Ishikawa (cell line): ENCODE data around the gene TMEFF2.

ENCODE experiments used
- CEBPB ChIP-seq: IDR thresholded peaks from 2 replicates; pipeline ENCODE4 v1.6.1; 2012
- CREB1 ChIP-seq: IDR thresholded peaks from 2 replicates; pipeline ENCODE4 v1.6.1; 2012; ENCODE audit warnings: low read depth
- EGR1 ChIP-seq: IDR thresholded peaks from 2 replicates; pipeline ENCODE4 v1.6.1; 2012
- EP300 ChIP-seq: IDR thresholded peaks from 2 replicates; pipeline ENCODE4 v1.6.1; 2012; ENCODE audit warnings: borderline replicate concordance
- FOXM1 ChIP-seq: IDR thresholded peaks from 2 replicates; pipeline ENCODE4 v1.6.1; 2012; ENCODE audit warnings: low read depth, borderline replicate concordance
- MAX ChIP-seq: IDR thresholded peaks from 2 replicates; pipeline ENCODE4 v1.6.1; 2012
- NFIC ChIP-seq: IDR thresholded peaks from 2 replicates; pipeline ENCODE4 v1.6.1; 2012
- RAD21 ChIP-seq: IDR thresholded peaks from 2 replicates; pipeline ENCODE4 v1.6.1; 2012; ENCODE audit warnings: low read depth
- REST ChIP-seq: IDR thresholded peaks from 2 replicates; pipeline ENCODE4 v1.6.1; 2012; ENCODE audit warnings: low read depth, mild to moderate bottlenecking
- TAF1 ChIP-seq: IDR thresholded peaks from 2 replicates; pipeline ENCODE4 v1.6.1; 2012; ENCODE audit warnings: low read depth, mild to moderate bottlenecking
- TCF12 ChIP-seq: IDR thresholded peaks from 2 replicates; pipeline ENCODE4 v1.6.1; 2012; ENCODE audit warnings: low read depth
- TEAD4 ChIP-seq: IDR thresholded peaks from 2 replicates; pipeline ENCODE4 v1.6.1; 2012
- USF1 ChIP-seq: IDR thresholded peaks from 2 replicates; pipeline ENCODE4 v1.6.1; 2012
- YY1 ChIP-seq: IDR thresholded peaks from 2 replicates; pipeline ENCODE4 v1.6.1; 2012; ENCODE audit warnings: low read depth
- ZBTB7A ChIP-seq: IDR thresholded peaks from 2 replicates; pipeline ENCODE4 v1.6.1; 2012; ENCODE audit warnings: low read depth

Gene TMEFF2

GRCh38 chr2:191980483-191980882, 214.2 kb downstream of the TMEFF2 start:
- no peak for TF ChIP-seq CREB1
- no peak for TF ChIP-seq TAF1
- no peak for TF ChIP-seq YY1
- TF ChIP-seq MAX: no peak
- no peak for TF ChIP-seq RAD21
- no peak for TF ChIP-seq USF1
- no peak for TF ChIP-seq TCF12
- TF ChIP-seq FOXM1: no peak

- no peak for TF ChIP-seq USF1
- no peak for TF ChIP-seq REST
- TF ChIP-seq NFIC: no peak
- no peak for TF ChIP-seq TCF12
- TF ChIP-seq TEAD4: no peak
- no peak for TF ChIP-seq MAX
- no peak for TF ChIP-seq CREB1
- TF ChIP-seq EGR1: no peak
- TF ChIP-seq FOXM1: no peak
- TF ChIP-seq TAF1: no peak
- no peak for TF ChIP-seq YY1
- TF ChIP-seq ZBTB7A: no peak
- no peak for TF ChIP-seq RAD21
- TF ChIP-seq EP300: no peak
- TF ChIP-seq CEBPB: no peak
Observed at GRCh38 chr2:191979221-191979730, 215.5 kb downstream of the TMEFF2 start.

DNA sequence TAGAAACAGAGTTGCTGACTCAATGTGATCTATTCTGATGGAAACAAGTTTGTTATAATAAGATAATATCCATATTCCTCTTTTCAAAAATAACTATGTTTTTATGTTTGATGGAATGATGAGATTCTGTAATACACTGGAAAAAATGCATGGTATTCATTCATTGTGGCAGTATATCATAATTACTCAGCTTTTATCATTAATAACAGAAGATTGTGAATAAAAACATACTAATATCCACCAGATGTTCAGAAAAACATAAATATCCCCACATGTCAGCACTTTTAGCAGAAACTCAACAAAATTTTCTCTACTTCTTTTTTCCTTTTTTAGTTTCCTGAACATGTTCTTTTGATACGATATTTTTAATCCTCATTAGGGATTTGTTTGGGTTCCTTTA, 217.0 kb downstream of the TMEFF2 start:
- TF ChIP-seq MAX (no peak), TAF1 (no peak), USF1 (no peak), EP300 (no peak), CEBPB (no peak), CREB1 (no peak), FOXM1 (no peak), NFIC (no peak), YY1 (no peak), RAD21 (no peak), EGR1 (no peak), ZBTB7A (no peak), TCF12 (no peak), TEAD4 (no peak)

DNA sequence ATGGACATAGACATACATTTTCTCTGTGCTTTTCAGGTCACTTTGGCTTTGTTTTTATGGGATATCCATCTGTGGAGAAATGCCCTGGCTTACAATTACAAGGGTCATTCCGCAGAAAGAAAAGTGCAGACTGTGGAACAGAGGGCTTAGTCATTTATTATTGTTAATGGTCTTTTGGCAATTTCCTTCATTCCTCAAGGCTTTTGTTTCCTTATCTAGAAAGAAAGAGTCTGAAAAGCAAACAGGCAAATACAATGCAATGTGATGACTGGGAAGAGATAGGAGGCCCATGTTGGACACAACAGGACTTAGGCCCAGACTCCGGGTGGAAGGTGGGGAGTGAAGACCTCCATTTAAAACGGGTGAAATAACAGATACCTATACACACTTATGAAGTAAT, 218.3 kb downstream of the TMEFF2 start:
- TF ChIP-seq EP300 (no peak), MAX (no peak), FOXM1 (no peak), USF1 (no peak), YY1 (no peak), REST (no peak), ZBTB7A (no peak), EGR1 (no peak), TEAD4 (no peak), NFIC (no peak), TAF1 (no peak), CEBPB (no peak), TCF12 (no peak), CREB1 (no peak), RAD21 (no peak)

- TF ChIP-seq TEAD4: 0 out of 2 replicates have a peak, but pooled peaks have one; percentile 13
- no peak for TF ChIP-seq REST
Observed at GRCh38 chr2:191974676-191975075, 220.1 kb downstream of the TMEFF2 start.
